Body of pancreas (tissue), 4 donors: ENCODE data around the gene POLR3K.

Experiments
- POLR2A ChIP-seq, 3 donors: fragments of 450-650 bp; IDR thresholded peaks; one replicate each; pipeline ENCODE4 v1.6.1; 2016; ENCODE audit warnings: antibody characterized with exemption in 3 of 3, mild to moderate bottlenecking in 2 of 3
- TF ChIP-seq, protein P1 (sequence below), 7 experiments: fragments of 450-650 bp in 4 of 7; fragments of 200-600 bp in 3 of 7; sonication (generic) in 3 of 7; IDR thresholded peaks; one replicate each; pipeline ENCODE4 v1.5.1; 2016 to 2019; ENCODE audit warnings: antibody characterized with exemption in 7 of 7

DNA sequence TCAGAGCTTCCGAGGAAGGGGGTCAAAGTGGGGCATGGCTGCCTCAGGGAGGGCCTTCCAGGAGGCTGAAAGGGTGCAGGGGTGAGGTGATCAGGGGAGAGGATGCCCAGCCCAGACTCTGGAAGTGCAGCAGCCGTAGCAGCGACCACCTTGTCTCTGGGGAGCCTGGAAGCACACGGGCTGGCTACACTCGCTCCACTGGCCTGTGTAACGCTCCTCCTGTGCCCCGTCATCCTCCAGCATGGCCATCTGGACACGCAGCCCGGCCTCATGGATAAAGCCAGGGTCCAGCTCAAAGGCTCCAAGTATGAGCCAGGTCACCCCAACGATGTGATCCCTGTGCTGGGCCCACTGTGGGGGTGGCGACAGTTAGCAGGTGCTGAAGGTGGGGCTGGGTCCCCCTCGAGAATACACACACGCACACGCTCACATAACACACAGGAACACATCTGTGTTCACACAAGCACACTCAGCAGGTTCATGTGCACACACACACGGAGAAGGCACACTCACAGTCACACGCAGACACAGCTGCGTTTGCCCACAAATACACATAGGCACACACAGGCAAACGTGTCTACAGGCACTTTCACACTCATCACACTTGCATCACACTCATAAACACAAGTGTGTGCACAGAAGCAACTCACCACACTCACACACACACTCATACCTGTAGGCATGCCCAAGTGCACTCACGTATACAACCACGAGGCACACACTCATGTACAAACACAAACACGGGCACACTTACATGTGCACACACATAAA, 19.3 kb downstream of the POLR3K start:
- TF ChIP-seq, protein P1, sequence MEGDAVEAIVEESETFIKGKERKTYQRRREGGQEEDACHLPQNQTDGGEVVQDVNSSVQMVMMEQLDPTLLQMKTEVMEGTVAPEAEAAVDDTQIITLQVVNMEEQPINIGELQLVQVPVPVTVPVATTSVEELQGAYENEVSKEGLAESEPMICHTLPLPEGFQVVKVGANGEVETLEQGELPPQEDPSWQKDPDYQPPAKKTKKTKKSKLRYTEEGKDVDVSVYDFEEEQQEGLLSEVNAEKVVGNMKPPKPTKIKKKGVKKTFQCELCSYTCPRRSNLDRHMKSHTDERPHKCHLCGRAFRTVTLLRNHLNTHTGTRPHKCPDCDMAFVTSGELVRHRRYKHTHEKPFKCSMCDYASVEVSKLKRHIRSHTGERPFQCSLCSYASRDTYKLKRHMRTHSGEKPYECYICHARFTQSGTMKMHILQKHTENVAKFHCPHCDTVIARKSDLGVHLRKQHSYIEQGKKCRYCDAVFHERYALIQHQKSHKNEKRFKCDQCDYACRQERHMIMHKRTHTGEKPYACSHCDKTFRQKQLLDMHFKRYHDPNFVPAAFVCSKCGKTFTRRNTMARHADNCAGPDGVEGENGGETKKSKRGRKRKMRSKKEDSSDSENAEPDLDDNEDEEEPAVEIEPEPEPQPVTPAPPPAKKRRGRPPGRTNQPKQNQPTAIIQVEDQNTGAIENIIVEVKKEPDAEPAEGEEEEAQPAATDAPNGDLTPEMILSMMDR (IDR thresholded peaks at IDR 0.05) = no peak
- no peak for TF ChIP-seq POLR2A (IDR thresholded peaks at IDR 0.05)
